Mammary epithelial cell (primary cell): ENCODE results near the gene ALOX5.

Source experiments
- CTCF ChIP-seq, 2 donors: IDR thresholded peaks in 1 of 2; conservative IDR thresholded peaks in 1 of 2; 2 replicates each; pipeline ENCODE4 v1.5.1; 2011 to 2012; ENCODE audit warnings: inconsistent platforms in 2 of 2, low read length in 2 of 2, mild to moderate bottlenecking in 2 of 2, control low read depth in 1 of 2, low read depth in 1 of 2; ENCODE audit not compliant: insufficient read depth in 1 of 2; ENCODE audit errors: extremely low read depth in 1 of 2
- EZH2 ChIP-seq: IDR thresholded peaks from 2 replicates; pipeline ENCODE4 v1.6.1; 2012; ENCODE audit warnings: low read length, inconsistent platforms, borderline replicate concordance

- TF ChIP-seq CTCF (conservative IDR thresholded peaks at IDR 0.05 in 1 of 2, IDR thresholded peaks at IDR 0.05 in 1 of 2; ENCODE audit: extremely low read depth in 1 of 2, insufficient read depth in 1 of 2, low read depth in 1 of 2, low read length in 2 of 2) (no peak), EZH2 (no peak)
Observed at GRCh38 chr10:45439873-45440272, 65.9 kb downstream of the ALOX5 start.
